Inferior parietal cortex (tissue), 1 donor: ENCODE measurements around the gene FBXW11.

Source experiments
- DNase-seq: peaks from one replicate; pipeline ENCODE4 v3.0.0-alpha.2; 2016; ENCODE audit errors: extremely low spot score

The FBXW11 gene

DNA sequence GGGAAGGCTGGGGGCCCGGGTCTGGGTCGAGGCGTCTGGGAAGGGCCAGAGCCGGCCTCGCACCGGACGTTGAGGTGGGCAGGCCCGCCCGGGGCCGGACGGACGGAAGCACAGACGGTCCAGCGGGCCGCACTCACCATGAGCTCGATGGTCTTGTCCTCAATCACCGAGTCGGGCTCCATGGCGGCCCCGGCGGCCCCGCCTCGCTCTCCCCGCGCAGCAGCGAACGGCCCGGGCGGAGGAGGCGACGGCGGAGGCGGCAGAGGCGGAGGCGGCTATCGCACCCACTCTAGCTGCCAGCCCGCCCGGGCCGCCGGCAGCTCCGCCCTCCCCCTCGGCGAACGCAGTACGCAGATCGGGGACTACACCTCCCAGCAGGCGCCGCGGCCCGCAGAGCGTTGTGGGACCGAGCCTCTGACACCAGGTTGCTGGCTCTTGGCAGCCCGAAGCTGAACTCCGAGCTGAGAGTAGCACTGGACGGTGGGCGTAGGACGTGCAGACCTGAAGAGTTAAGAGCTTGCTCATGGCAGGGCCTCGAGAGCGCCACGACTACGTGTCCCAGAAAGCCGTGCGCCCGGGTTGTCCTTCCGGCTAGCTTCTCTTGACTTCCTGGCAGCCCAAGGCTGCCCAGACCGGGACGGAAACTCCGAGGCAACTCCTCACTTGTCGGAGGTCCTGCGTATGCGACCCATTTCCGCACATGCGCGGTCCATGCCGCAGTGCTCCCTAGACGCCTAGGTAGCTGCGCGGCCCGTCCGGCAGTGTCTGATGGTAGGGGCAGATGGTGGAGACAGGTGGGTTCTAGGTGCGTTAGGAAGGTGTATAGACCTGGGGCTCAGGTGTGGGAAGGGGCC is at the start of gene FBXW11:
FBXW11 (minus strand) TSS at position 318 of the 854 bp plus-strand sequence; CDS start at position 182, 136 bp downstream.
- DNase-seq: peak; percentile 97

GRCh38 chr5:172055996-172056395 is 49.6 kb upstream of the FBXW11 start:
- DNase-seq: no peak

DNA sequence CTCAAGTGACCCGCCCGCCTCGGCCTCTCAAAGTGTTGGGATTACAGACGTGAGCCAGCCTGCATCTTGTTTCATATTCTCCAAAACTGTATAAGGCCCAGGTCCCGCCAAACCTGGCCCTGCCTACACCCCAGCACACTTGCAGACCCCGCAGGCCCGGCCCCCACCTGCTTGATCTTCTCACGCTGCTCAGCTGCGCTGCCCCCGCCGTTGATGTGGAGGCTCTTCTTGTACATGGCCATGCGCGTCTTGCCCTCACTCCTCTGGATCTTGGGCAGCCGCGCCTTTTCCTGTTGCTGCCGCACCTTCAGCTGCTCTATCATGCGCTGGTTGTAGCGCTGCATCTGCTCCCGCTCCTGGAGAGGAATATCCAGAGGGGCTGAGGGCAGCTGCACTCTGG is 49.0 kb upstream of the FBXW11 start:
- no peak for DNase-seq

DNA sequence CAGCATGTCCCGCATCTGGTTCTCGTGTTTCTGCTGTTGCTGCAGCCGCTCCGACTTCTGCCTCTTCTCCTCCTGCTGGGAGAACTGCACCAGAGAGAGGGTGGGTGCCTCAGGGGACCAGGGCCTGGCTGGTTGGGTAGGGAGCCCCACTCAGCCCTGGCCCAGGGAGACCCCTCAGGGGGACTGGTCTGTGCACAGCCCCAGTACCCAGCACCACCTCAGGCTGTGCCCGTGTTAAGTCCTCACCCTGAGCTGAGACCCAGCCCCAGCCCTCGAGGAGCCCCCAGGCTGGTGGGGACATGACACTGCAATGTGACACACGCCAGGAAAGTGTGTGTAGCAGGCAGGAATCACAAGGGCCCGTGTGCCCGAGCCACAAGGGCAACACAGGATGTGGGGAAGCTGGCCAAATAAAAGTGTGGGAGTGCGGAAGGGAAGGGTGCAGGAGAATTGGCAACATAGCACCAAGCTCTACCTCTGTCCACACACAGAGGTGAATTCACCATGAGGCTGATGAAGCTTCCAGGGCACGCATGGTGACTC is 48.2 kb upstream of the FBXW11 start:
- no peak for DNase-seq

- DNase-seq: no peak
Observed at GRCh38 chr5:172052450-172053236, 46.2 kb upstream of the FBXW11 start.

- DNase-seq: no peak
Observed at GRCh38 chr5:172051643-172052339, 45.4 kb upstream of the FBXW11 start.

GRCh38 chr5:172050080-172050479 is 43.6 kb upstream of the FBXW11 start:
- DNase-seq: no peak

DNA sequence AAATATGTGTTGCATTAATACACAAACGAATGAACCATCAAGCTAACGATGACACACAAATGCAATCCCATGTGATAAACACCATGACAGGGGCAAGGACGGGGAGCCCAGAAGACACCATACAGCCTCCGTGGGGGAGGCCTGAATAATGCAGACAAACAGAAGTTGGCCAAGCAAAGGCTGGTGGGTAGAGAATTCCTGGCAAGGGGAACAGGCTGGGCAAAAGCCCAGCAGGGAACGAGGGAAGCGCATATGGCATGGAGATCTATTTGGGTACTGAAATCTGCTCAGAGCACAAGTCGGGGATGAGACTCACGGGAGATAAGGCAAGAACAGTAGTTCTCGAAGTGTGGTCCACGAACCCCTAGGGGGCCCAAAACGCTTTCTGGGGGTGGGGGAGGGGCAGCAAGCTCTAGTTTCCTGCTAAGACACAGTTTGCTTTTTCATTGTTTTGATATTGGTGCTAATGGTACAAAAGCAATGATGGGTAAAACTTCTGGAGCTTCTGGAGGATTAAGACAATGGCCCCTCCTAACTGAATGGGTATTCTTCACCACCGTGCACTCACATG is 42.9 kb upstream of the FBXW11 start:
- DNase-seq: peak; percentile 46

DNA sequence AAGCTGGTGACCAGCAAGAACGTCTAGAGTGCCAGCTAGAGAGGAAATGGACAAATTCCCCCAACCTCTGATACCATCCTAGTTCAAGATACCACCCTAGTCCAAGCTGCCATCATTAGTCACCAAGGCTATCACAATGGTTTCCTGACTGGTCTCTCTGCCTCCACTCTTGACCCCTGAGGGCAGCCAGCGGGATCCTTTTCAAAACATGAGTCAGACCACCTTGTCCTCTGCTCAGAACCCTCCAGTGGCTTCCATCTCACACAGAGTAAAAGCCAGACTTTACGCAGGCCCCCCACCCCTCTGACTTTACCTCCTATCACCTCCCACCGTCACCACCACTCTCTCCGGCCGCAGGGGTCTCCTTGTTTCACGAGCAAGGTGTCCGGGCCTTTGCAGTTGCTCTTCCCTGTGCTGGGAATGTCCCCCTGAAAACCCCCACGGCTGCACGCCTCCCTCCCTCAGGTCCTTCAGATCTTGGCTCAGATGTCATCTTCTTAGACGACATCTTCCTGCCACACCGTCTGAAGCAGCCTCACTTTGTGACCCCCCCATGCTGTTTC is 42.2 kb upstream of the FBXW11 start:
- no peak for DNase-seq

- no peak for DNase-seq
Observed at GRCh38 chr5:172048170-172048422, 41.7 kb upstream of the FBXW11 start.

DNA sequence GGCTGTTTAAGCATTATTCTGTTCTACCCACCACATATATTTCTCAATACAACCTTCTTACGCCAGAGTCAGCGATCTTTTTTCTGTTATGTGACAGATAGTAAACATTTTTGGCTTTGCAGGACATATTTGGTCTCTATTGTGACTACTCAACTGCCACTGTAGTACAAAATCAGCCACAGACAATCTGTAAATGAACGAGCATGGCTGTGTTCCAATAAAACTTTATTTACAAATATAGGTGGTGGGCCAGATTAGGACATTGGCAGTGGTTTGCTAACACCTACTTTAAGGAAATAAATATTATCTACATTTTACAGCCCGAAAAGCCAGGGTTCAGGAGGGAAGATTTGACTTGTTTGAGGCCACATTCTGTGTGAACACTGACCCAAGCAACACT is 40.2 kb upstream of the FBXW11 start:
- DNase-seq: no peak

GRCh38 chr5:172045315-172045632 is 38.8 kb upstream of the FBXW11 start:
- DNase-seq: no peak

- DNase-seq: no peak
Observed at GRCh38 chr5:172044631-172045314, 38.3 kb upstream of the FBXW11 start.

DNA sequence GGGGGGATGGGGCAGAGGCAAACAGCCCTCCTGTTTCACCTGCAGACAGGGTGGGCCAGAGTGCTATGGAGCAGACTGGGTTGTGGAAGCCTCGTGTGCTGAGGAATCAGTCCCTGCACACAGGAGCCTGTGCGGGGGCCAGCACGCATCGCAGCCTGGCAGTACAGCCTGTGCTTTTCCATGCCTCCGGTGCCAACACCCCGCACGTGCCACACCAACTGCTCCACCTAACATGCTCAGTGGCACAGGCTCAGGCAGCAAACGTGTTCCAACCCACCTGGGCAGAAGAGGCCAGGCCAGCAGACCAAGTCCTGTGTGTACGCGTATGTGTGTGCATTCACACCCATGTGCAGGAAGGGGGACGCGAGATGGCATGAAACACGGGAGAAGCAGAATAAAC is 37.4 kb upstream of the FBXW11 start:
- no peak for DNase-seq

- no peak for DNase-seq
Observed at GRCh38 chr5:172042183-172042582, 35.7 kb upstream of the FBXW11 start.

GRCh38 chr5:172038167-172038566 is 31.7 kb upstream of the FBXW11 start:
- no peak for DNase-seq

GRCh38 chr5:172035049-172035448 is 28.6 kb upstream of the FBXW11 start:
- DNase-seq: no peak

DNA sequence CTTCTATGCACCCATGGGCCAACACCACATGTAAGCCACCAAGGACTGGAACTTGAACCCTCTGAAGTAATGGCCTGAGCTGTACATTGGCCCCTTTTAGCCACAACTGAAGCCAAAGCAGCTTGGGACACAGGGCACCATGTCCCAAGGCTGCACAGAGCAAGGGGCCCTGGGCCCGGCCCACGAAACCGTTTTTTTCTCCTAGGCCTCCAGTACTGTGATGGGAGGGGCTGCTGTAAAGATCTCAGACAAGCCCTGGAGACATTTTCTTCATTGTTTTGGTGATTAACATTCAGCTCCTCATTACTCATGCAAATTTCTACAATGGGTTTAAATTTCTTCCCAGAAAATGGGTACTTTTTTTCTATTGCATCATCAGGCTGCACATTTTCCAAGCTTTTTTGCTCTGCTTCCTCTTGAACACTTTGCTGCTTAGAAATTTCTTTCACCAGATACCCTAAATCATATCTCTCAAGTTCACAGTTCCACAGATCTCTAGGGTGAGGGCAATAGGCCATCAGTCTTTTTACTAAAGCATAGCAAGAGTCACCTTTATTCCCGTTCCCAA is 25.5 kb upstream of the FBXW11 start:
- no peak for DNase-seq

DNA sequence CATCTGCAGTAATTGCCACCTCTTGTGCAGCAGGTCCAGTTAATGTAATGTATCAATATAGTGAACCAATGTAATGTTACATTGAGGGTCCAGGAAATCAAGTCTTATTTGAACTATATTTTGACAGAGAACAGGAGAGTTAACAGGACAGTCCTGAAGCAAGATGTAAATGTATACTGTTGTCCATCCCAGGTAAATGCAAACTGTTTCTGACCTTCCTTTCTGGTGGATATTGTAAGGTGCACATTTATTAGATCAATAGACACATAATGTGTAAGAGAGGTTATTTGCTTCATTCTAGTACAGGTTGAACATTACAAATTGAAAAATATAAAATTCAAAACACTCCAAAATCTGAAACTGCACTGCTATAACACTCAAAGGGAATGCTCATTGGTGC is 23.4 kb upstream of the FBXW11 start:
- no peak for DNase-seq

DNA sequence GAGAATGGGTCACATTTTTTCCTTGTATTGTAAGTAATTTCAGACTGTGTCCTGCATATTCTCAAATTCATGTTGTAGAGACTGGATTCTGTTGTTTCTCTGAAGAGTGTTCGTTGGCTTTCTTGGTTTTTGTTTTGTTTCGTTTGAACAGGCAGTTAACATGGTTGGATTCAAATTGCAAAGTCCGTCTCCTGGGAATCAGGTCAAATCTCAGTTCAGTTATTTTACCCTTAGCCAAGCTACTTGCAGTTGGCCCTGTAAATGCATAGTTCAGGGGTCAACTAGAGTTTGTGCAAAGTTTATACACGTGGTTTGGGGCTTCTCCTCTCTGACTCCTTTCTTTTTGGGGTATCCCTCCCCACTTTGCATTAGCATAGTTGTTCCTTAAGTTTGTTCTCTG is 21.7 kb upstream of the FBXW11 start:
- DNase-seq: no peak
